GM18520 (cell line): ENCODE data around the gene PWWP2B.
A peak's percentile ranks its signal among the peaks of the same experiment; 100 is the strongest.

ENCODE experiments used
- ATAC-seq: cut with Tn5 transposase; IDR thresholded peaks from one replicate; pipeline ENCODE4 v1.9.1; 2021; ENCODE audit not compliant: unreplicated experiment

Gene PWWP2B

DNA sequence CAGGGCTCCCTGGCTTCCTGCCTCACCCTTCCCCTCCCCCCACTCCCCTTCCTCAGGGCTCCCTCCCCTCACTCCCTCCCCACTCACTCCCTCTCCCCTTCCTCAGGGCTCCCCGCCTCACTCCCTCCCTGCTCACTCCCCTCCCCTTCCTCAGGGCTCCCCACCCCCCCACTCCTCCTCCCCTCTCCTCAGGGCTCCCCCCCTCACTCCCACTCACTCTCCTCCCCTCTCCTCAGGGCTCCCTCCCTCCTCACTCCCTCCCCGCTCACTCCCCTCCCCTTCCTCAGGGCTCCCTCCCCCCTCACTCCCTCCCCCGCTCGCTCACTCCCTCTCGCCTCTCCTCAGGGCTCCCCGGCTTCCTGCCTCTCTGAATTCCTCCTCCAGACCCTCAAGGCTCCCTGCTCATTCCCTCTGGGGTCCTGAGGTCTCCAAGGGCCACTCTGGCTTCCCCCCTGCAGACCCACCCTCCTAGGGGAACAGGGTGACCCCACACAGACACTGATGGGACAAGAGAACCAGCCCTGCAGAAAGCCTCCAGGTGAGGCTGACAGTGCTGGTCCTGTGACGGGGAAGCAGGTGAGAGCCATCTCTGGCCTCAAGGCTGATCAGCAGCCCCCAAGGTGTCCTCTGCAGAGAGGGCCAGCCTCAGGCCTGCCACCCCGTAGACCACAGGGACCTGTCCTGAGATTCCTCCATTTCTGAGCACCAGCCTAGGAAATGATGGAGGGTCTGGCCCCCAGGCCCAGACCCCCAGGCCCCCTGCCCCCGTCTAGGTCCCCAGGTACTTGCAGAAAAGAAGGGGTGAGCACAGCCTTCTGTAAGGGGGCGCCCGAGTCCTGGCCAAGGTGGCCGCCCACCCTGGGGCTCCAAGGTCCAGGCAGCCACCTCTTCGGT is 47.2 kb downstream of the PWWP2B start:
- no peak for ATAC-seq

DNA sequence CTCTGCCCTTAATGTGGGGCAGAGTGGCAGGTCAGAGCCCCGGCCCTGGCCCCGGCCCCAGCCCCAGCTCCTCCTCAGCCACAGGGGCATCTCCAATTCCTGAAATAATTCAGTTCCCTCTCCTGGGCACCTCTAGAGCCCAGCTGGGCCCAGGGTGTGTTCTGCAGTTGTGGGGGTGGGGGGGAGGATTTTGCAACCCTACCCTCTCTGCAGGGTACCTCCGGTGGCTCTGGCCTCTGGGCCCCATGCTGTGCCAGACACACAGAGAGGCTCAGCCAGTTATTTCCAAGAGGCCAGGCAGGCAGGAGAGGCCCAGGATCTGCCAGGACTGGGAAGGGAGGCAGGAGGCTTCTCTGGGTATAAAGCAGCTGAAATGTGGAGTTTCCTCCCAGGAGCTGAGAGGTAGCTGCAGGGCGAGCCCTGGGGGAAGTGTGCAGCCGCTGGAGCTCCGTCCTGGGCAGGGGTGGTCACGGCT is 47.9 kb downstream of the PWWP2B start:
- ATAC-seq, result no peak

DNA sequence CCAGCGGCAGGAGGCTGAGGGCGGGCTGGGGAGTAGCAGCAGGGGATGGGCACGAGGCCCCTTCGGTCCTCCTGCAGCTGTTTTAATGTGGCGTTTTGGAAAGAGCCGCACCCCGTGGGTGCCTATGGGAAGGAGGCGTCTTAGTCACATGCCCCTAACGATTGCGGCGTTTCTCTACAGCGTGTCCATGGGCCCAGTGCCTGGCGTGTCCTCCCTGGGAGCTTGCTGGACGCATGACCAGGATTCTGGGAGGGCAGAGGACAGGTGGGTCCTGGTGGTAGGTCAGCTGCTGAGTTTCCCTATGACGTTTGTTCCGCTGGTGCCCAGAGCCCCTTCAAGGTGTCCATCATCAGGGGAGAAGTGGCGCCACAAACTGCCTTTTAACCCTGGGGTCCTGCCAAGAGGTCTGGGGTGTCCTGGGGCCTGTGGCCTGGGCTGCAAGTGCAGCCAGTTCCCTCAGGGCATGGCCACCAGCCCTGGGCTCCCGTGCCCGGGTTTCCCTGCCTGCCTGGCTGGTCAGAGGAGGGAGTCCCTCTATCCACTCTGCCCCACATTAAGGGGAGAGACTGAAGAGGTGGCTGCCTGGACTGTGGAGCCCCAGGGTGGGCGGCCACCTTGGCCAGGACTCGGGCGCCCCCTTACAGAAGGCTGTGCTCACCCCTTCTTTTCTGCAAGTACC is 48.7 kb downstream of the PWWP2B start:
- ATAC-seq, result no peak

DNA sequence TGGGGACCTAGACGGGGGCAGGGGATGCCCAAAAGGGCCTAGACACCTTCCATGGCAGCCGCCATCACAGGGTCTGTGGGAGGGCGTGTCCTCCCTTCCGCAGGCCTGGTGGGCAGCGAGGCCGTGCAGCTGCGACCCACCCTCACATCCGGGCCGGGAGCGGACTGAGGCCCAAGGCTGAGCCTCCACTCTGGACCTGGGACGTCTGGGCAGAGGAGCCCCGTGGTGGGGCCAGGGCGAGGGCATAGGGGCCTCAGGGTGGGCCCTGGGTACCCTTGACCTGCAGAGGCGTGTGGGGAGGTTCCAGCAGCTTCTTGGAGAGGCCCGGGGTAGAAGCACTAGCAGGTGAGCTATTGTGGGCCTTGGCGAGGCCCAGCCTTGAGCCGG is 49.2 kb downstream of the PWWP2B start:
- ATAC-seq, result no peak

DNA sequence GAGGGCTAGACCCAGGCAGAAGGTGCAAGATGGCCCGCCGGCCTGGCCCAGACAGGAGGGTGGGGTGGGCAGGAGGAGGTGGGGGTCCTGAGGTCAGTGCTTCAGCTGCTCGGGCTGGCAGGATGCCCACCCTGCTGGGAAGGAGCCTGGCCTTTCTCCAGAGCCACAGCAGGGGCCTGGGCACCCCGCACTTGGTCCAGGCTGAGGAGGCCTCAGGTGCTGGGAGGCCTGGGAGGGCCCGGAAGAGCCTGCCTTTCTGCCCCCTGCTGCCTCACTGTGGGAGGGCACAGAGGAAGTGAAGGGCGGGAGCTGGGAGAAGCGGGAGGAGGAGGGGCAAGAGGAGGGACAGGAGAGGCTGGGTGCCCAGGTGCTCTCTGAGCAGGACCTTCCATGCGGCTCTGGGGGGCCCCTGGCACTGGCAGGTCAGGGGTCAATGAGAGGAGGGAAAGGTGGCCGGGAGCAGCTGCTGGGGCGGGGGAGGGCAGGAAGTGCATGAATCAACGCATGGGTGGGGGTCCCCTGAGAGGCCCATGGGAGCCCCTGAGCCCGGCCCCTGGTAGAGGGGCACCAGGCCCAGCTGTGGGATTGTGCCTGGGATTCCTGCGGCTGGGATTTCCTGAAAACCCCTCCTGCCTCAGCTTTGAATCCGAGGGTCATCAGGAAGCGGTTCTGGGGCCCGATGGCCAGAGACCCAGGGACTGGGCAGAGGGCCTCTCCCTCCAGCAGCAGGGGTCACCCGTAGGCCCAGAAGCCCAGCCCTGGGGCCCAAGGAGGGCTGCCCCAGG is 49.9 kb downstream of the PWWP2B start:
- no peak for ATAC-seq

DNA sequence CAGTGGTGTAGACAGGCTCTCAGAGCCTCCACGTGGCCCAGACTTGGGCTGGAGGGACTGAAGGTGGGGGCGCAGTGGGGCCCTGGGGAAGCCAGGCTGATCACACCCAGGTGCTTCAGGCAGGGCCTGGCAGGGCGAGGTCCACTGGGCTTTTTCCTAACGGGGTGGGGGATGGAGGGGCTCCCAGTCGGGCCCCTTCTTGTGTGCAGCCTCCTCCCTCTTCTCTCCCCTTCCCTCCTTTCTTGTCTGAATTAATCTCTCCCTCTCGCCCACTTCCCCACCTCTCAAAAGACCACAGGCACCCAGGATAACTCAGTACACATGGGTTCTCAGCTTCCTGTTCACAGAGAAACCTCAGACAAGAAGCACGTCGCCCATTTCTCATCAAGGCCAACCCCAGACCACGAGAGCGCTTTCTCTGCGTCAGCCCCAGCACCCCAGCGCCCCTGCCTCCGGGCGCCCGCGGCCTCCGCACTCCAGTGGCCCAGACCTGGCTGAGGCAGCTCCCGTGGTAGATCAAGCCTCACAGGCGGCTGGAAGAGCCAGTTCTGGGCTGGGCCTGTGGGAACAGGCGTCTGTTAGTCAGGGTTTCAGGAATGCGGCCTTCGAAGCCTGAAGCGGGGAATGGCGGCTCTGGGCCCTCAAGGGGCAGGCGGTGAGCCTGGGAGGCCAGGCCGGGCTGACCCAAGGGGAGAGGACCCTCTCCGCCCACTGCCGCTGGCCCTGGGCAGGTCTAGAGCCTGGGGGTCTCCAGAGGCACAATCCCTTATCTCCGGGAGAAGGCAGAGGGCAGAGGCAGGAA is 50.6 kb downstream of the PWWP2B start:
- ATAC-seq, result no peak

DNA sequence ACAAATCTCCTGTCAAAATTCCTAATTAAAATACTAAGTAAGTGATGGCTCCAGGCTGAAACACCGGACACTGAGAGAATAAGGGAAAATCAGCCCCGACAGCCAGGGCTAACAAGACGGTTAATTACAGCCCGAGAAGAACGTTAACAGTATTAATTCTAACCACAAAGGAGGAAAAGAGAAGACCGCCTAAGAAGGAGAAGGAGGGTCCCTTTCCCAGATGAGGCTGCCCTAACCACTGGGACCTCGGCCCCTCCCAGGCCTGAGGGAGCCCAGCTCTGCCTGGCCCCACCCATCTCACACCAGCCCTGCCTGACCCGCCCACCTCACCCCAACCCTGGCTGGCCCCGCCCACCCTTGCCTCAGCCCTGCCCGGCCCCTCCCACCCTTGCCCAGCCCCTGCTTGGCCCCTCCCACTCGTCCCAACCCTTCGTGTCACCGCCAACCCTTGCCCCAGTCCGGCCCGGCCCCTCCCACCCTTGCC is 51.3 kb downstream of the PWWP2B start:
- ATAC-seq, result no peak

DNA sequence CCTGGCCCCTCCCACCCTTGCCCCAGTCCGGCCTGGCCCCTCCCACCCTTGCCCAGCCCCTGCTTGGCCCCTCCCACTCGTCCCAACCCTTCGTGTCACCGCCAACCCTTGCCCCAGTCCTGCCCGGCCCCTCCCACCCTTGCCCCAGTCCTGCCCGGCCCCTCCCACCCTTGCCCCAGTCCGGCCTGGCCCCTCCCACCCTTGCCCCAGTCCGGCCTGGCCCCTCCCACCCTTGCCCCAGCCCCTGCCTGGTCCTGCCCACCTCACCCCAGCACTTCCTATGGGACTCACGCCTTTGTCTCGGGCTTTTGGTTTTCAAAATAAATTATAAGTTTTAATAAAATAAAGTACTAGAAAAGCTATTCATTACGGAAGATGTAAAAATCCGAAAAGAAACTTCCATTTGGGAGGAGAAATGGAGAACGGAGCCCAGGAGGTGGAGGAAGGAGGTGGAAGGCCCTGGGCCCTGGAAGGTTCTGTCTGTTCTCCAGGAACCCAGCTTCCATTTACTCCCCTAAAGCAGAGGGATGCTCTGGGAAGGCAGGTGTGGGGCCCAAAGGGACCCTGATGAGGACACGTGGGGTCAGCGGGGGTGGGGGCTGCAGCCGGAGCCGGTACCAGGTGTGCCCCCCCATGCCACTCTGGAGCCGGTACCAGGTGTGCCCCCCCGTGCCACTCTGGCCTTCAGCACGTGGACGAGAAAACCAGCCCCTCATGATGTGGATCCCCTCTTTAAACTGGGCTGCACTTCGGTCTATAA is 52.2 kb downstream of the PWWP2B start:
- no peak for ATAC-seq

DNA sequence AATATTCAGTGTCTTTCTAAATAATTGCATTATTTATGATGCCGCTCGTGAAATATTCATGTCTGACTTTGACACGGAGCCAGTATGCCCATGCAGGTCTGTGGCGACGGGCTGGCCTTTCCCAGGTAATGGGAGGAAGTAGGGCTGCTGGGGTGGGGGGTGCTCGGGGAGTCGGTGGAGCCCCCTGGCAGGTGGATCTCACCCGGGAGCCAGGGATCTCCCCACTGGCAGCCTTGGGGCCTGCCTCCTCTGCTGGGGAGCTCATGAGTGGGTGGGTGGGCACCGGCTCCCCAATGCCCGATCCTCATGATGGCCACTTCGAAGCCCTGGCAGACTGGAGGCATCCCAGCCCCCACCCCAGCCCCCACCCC is 52.8 kb downstream of the PWWP2B start:
- ATAC-seq, result no peak

DNA sequence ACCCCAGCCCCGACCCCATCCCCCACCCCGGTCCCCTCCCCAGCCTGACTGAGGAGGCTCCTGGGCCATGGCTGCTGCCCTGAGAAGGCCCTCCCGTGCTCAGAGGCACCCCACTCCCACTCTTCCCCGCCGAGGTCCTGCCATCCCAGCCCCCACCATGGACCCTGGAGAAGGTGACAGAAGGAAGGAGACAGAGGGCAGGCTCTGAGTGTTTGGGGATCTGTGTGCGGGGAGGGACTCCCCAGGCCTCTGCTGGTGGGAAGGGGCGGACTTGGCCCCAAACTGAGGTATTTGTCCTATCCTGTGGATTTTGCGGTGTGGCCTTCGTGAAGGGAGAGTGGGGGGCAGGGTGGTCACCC is 53.4 kb downstream of the PWWP2B start:
- ATAC-seq, result no peak

DNA sequence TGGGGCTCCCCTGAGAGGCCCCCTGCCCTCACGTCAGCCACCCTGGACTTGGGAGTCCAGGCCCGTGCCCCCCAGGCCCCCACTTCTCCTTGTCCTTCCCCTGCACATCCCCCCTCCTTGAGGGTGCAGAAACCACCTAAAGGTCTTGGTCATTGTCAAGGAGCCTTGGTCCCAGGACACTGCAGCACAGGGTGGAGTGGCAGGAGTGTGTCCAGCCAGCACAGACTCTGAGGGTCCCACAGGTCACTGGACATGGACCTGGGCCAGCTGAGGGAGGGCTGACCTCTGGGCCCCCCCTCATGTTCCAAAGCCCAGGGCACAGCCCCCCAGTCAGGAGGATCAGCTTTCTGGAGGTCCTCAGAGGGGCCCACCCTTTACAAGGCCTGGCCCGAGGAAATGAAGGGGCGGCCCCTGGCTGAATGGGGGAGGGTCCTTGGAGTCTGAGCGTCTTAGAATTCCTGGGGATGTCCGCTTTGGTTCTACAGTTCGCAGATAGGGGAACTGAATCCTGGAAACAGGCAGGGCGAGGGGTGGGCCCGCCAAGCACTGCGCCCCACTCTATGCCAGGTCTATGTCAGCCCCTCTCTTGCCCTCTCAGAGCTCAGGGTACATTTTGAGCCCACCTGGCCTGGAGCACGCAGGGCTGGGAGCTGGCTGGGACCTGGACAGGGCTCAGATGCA is 54.0 kb downstream of the PWWP2B start:
- no peak for ATAC-seq

DNA sequence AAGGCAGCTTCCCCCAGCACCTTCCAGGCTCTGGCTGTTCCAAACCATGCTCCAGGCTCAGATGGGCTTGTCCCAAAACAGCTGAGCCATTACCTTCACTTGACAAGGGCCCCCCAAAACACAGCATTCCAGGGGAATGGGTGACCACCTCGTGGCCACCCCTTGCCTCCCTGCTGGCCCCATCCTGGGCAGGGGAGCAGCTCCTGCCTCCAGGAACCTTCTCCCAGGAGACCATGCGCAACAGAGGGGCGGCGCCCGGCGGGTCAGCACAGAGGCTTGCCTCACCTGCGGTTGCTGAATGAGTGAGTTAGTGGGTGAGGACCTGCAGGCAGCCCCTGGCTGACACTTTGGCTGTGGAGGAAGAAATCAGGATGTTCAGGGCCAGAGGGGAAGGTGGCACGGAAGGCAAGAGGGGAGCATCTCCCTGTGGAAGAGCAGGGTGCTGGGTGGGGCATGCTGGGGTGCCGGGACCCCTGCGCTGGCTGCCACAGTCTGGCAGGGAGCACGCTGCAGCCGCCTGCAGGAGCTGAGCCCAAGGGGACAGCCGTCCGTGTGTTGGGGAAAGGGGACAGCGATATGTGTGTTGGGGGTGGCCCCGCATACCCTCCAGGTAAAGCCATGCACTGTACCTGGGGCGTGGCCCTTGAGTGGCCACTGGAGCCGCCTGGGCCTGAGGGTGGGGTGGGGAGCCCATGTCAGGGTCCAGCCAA is 54.7 kb downstream of the PWWP2B start:
- no peak for ATAC-seq

DNA sequence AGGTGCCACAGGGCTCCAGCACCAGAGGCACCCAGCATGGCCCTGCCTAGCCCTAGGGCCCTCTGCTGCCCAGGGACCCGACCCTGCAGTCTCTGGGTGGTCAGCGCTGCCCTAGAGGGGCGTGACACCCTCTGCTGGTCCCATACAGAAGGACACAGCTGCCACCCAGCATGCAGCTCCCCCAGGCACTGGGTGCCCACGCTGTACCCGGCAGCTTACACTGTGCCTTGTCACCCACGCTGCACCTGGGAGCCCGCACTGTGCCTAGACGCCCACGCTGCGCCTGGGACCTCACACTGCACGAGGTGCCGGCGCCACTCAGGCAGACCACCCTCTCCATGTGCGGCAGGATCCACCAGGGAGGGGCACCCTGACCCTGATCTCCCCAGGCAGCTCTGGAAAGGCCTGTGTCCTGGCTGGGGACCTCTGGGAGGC is 55.2 kb downstream of the PWWP2B start:
- ATAC-seq, result no peak

DNA sequence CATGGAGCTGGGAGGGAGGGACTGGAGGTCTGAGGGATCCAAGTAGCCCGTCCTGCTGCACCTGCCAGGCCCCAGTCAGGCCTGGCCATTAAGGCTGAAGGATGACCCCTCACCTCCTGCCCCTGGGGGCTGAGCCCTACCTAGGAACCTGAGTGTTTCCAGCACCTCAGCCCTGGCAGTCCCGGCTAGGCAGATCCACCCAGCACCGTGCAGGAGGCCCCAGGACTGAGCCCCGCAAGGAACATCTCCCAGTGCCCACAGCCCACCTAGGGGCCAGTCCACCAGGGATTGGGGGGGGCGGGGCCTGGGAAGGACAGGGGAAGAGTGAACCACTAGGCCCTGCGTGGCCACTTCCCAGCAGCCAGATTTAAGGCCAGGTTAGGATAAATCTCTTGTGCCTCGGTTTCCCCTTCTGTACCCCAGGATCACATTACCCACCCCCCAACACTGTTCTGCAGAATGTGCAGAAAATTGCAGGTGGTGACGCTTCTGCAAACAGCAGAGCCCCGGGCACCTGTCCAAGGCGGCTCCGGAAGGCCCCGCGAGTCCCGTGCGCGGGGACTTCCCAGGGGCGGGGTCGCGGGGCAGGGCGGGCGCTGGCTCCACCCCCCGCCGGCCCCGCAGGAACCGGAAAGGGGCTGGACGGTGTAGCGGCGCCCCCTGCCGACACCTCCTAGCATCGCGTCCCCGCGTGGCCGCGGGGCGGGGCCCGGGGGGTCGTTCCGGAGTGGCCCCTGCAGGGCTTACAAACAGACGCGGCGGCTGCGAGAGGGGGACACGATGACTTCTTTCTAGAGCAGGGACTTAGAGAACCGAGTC is 55.9 kb downstream of the PWWP2B start:
- ATAC-seq, result peak; percentile 67

DNA sequence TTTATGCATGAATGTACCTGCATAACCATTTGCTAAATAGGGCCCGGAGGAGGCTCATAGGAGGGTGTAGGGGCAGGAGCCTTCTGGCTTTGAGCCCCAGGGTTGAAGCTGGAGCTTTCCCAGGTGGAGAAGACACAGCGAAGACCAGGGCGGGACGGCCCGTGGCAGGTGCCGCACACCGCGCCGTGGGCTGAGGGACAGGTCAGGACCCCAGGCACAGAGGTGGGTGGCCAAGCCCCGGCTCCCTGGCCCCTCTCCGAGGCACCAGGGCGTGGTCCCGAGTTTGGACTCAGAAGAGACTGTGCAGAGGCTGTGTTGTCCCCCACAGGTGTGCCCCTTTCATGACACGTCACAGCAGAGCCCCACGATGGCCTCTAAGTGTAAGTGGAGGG is 56.5 kb downstream of the PWWP2B start:
- ATAC-seq, result peak; percentile 2

DNA sequence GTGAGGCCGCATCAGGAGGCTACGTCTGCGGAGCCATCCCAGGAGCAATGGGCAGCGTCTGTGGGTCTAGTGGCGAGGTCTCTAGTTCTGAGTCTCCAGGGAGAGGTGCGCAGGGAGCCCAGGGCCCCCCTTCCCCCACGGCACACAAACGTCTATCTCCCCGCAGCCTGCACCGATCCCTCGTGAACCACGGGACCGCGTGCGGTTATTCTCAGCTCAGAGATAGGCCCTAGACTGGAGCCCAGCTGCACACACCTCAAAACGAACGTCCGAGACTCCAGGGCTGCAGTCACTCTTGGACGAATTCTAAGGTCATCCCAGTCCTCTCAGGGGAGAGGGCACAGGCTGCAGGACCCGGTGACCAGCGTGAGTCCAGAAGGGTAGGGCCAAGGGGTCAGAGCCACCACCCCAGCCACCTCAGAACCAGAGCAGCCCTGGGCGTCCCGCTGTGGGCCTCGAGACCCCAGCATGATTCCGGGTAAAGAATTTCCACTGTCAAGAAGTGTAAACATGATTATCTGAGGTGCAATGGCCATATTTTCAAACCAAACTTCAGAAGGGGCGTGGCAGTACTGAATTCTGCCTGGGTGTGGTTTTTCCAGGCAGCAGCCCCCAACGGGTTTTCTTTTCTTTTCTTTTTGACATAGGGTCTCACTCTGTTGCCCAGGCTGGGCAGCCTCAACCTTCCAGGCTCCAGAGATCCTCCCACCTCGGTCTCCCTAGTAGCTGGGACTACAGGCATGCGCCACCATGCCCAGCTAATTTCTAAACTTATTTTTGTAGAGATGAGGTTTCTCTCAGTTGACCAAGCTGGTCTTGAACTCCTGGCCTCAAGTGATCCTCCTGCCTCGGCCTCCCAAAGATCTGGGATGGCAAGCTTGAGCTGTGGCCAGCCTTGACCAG is 57.5 kb downstream of the PWWP2B start:
- no peak for ATAC-seq

DNA sequence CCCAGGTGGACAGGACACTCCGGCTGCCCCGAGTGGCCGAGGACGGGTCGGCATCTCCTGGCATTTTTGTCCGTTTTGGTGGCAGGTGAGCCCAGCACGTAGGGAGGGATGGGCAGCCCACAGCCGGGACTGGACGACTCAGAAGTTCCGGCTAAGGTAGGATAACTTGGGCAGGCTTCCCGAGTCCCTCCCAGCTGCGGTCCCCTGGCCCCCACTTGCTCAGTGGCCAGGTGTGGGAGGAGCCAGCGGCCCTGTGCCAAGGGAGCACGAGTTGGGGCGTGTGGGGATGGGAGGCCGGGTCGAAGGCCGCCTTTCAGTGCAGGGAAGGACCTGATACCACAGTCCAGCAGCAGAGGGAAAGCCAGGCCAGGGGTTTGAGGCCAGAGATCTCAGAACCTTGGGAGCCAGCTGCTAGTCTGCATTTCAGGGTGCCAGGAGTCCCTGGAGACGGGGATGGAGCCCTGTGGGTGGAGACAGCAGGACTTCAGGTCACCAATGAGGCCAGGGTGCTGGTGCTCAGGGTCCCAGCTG is 58.5 kb downstream of the PWWP2B start:
- no peak for ATAC-seq
